HCT116 (cell line): Measurements from ENCODE around the gene CTNND2. TPM values are rescaled to one million over a fixed set of nuclear protein-coding genes. Genes with fewer than 3 reads are reported as not detected.

Experiments
- ATAC-seq: fragments of 200-7000 bp; cut with Tn5 transposase; 2 replicates; pipeline ENCODE4 v1.9.1; 2020; ENCODE audit warnings: mild to moderate bottlenecking, moderate library complexity
- BruUV-seq: library from RNA; stranded (reverse); fragments of 400-500 nt; replicated peaks from 2 replicates; lab custom pipeline; 2021; lab: Mats Ljungman, UMichigan
- CTCF ChIA-PET: fragments of 300-600 bp; sonication (Branson Sonifier 250); formaldehyde crosslinking; loops from one replicate; lab custom pipeline; 2021; ENCODE audit warnings: antibody characterized with exemption; lab: Charles Lee
- POLR2A ChIA-PET: fragments of 300-600, 350-600 bp; sonication (Branson Sonifier 250); formaldehyde crosslinking; loops from one replicate; lab custom pipeline; 2021; ENCODE audit warnings: antibody characterized with exemption; lab: Charles Lee
- RAD21 ChIA-PET, 2 experiments: fragments of 300-600 bp; sonication (Branson Sonifier 250); formaldehyde crosslinking; loops; one replicate each; lab custom pipeline; 2023; ENCODE audit warnings: low total read pairs in 2 of 2; ENCODE audit not compliant: uncharacterized antibody in 2 of 2, unreplicated experiment in 2 of 2, low non-redundant PET in 1 of 2; lab: Charles Lee
- DNase-seq: peaks from one replicate; pipeline ENCODE4 v3.0.0-alpha.2; 2010; ENCODE audit warnings: low read depth, low spot score
- H2AFZ ChIP-seq: fragments of 200-600 bp; shearing (Covaris generic), sonication (generic); 2 replicates; pipeline ENCODE4 v1.6.1; 2017; ENCODE audit warnings: low read depth, mixed run types, mixed read lengths, antibody characterized with exemption, low read length; ENCODE audit not compliant: poor library complexity, severe bottlenecking
- H3K27ac ChIP-seq: 2 replicates; pipeline ENCODE4 v1.5.1; 2012; ENCODE audit warnings: low read depth, low read length
- H3K27me3 ChIP-seq: fragments of 200-600 bp; sonication (generic); 2 replicates; pipeline ENCODE4 v1.6.1; 2016; ENCODE audit warnings: mixed run types, low read length, mixed read lengths; ENCODE audit not compliant: insufficient read depth
- H3K36me3 ChIP-seq, 2 experiments: fragments of 200-500 bp in 1 of 2; fragments of 200-600 bp in 1 of 2; sonication (Bioruptor generic) in 1 of 2; sonication (generic) in 1 of 2; 2 replicates each; pipeline versions ENCODE4 v1.5.1 to v1.6.1; 2014 to 2016; ENCODE audit warnings: low read length in 2 of 2, inconsistent platforms in 1 of 2, mixed read lengths in 1 of 2, mixed run types in 1 of 2; ENCODE audit not compliant: insufficient read depth in 2 of 2, control insufficient read depth in 1 of 2
- H3K4me1 ChIP-seq, 2 experiments: fragments of 200-600 bp in 1 of 2; sonication (generic) in 1 of 2; 2 replicates each; pipeline versions ENCODE4 v1.5.1 to v1.6.1; 2012 to 2017; ENCODE audit warnings: low read length in 2 of 2, inconsistent platforms in 1 of 2, mild to moderate bottlenecking in 1 of 2, mixed read lengths in 1 of 2, mixed run types in 1 of 2, moderate library complexity in 1 of 2; ENCODE audit not compliant: insufficient read depth in 2 of 2, control insufficient read depth in 1 of 2
- H3K4me2 ChIP-seq: fragments of 200-600 bp; sonication (generic); 2 replicates; pipeline ENCODE4 v1.6.1; 2017; ENCODE audit warnings: mixed run types, low read length, mixed read lengths
- H3K4me3 ChIP-seq, 2 experiments: fragments of 200-600 bp in 1 of 2; sonication (generic) in 1 of 2; replicated peaks in 1 of 2; 2 replicates each; pipeline ENCODE4 v1.5.1; 2011 to 2016; ENCODE audit warnings: low read length in 2 of 2, control low read depth in 1 of 2, low read depth in 1 of 2, mild to moderate bottlenecking in 1 of 2, mixed read lengths in 1 of 2, mixed run types in 1 of 2
- H3K79me2 ChIP-seq: fragments of 200-600 bp; sonication (generic); 2 replicates; pipeline ENCODE4 v1.6.1; 2017; ENCODE audit warnings: mild to moderate bottlenecking, mixed run types, low read length, moderate library complexity, mixed read lengths; ENCODE audit not compliant: insufficient read depth
- H3K9ac ChIP-seq: fragments of 200-600 bp; sonication (generic); 2 replicates; pipeline ENCODE4 v1.6.1; 2016; ENCODE audit warnings: low read length, mixed read lengths
- H3K9me2 ChIP-seq: fragments of 200-600 bp; sonication (generic), shearing (Covaris generic); 2 replicates; pipeline ENCODE4 v1.6.1; 2017; ENCODE audit warnings: mixed run types, mild to moderate bottlenecking, moderate library complexity; ENCODE audit not compliant: insufficient read depth
- H3K9me3 ChIP-seq, 2 experiments: fragments of 200-500 bp in 1 of 2; fragments of 200-600 bp in 1 of 2; sonication (Bioruptor generic) in 1 of 2; sonication (generic) in 1 of 2; 2 replicates each; pipeline ENCODE4 v1.6.1; 2014 to 2017; ENCODE audit warnings: low read length in 2 of 2, mixed read lengths in 2 of 2, inconsistent platforms in 1 of 2, low read depth in 1 of 2, mild to moderate bottlenecking in 1 of 2, mixed run types in 1 of 2, moderate library complexity in 1 of 2; ENCODE audit not compliant: control insufficient read depth in 1 of 2, insufficient read depth in 1 of 2
- H4K20me1 ChIP-seq: fragments of 200-600 bp; sonication (generic), shearing (Covaris generic); 2 replicates; pipeline ENCODE4 v1.6.1; 2017; ENCODE audit warnings: mixed run types, mild to moderate bottlenecking, moderate library complexity; ENCODE audit not compliant: insufficient read depth
- ATF3 ChIP-seq: IDR thresholded peaks from 2 replicates; pipeline ENCODE4 v1.6.1; 2012
- CBX3 ChIP-seq: IDR thresholded peaks from 2 replicates; pipeline ENCODE4 v1.6.1; 2012; ENCODE audit warnings: low read depth
- ELF1 ChIP-seq: IDR thresholded peaks from 2 replicates; pipeline ENCODE4 v1.6.1; 2012; ENCODE audit warnings: low read depth, borderline replicate concordance
- EZH2 ChIP-seq: fragments of 200-600 bp; sonication (generic); IDR thresholded peaks from 2 replicates; pipeline ENCODE4 v1.6.1; 2017; ENCODE audit warnings: antibody characterized with exemption, mixed run types
- EZH2phosphoT487 ChIP-seq: fragments of 200-600 bp; IDR thresholded peaks from 2 replicates; pipeline ENCODE4 v1.6.1; 2018; ENCODE audit warnings: antibody characterized with exemption, borderline replicate concordance
- FOSL1 ChIP-seq: IDR thresholded peaks from 2 replicates; pipeline ENCODE4 v1.6.1; 2012; ENCODE audit warnings: low read depth
- JUND ChIP-seq: IDR thresholded peaks from 2 replicates; pipeline ENCODE4 v1.6.1; 2012
- POLR2A ChIP-seq: IDR thresholded peaks from 2 replicates; pipeline ENCODE4 v1.7.0; 2011; ENCODE audit warnings: borderline replicate concordance; ENCODE audit not compliant: insufficient read depth, insufficient read length; ENCODE audit errors: extremely low read depth
- SP1 ChIP-seq: IDR thresholded peaks from 2 replicates; pipeline ENCODE4 v1.6.1; 2012; ENCODE audit warnings: low read depth
- SRF ChIP-seq: IDR thresholded peaks from 2 replicates; pipeline ENCODE4 v1.6.1; 2012; ENCODE audit warnings: low read depth
- TCF7L2 ChIP-seq: IDR thresholded peaks from 2 replicates; pipeline ENCODE4 v1.7.0; 2011; ENCODE audit warnings: borderline replicate concordance, inconsistent platforms; ENCODE audit not compliant: insufficient read depth, insufficient read length; ENCODE audit errors: extremely low read depth
- YY1 ChIP-seq: IDR thresholded peaks from 2 replicates; pipeline ENCODE4 v1.6.1; 2011; ENCODE audit warnings: low read length, low read depth, moderate library complexity, mild to moderate bottlenecking; ENCODE audit not compliant: insufficient replicate concordance; ENCODE audit errors: extremely low read depth
- ZBTB33 ChIP-seq: IDR thresholded peaks from 2 replicates; pipeline ENCODE4 v1.6.1; 2011; ENCODE audit warnings: mild to moderate bottlenecking, low read length, moderate library complexity; ENCODE audit not compliant: insufficient replicate concordance; ENCODE audit errors: extremely low read depth
- ZFX ChIP-seq: fragments of 450-650 bp; IDR thresholded peaks from 2 replicates; pipeline ENCODE4 v1.6.1; 2017
- ZNF274 ChIP-seq: fragments of 200-500 bp; sonication (Bioruptor generic); IDR thresholded peaks from 2 replicates; pipeline ENCODE4 v1.6.1; 2014; ENCODE audit warnings: mild to moderate bottlenecking, low read depth, low read length, inconsistent platforms
- intact Hi-C: fragments of 100-400 bp; cut with micrococcal nuclease; formaldehyde crosslinking; loops from 2 replicates; pipeline ENCODE4 v1.10.0; 2022
- total RNA-seq: library from RNA; stranded (reverse); gene quantifications from one replicate; pipeline ENCODE4 v1.2.1, GENCODE V29; 2021; ENCODE audit not compliant: unreplicated experiment
- TF ChIP-seq, protein P1 (sequence below): IDR thresholded peaks from 2 replicates; pipeline ENCODE4 v1.6.1; 2012

The CTNND2 gene
- total RNA-seq, 1 experiment from 2014 or later = not detected

GRCh38 chr5:11507156-11507910 is 396.9 kb downstream of the CTNND2 start:
- Histone ChIP-seq H3K9ac (no peak overlapping the region), H3K79me2 (no peaks in the 10 kb centered on the region), H3K9me2 (no peaks in the 10 kb centered on the region), H3K27ac (no peak overlapping the region), H3K9me3 (peaks cover 18 to 27% of the 10 kb centered on the region in 2 experiments; a peak in 3 of 4 replicates), H3K4me1 (no peaks in the 10 kb centered on the region), H3K4me2 (no peak overlapping the region), H3K36me3 (no peaks in the 10 kb centered on the region), H4K20me1 (no peaks in the 10 kb centered on the region), H2AFZ (no peak overlapping the region), H3K27me3 (no peaks in the 10 kb centered on the region), H3K4me3 (no peak overlapping the region)
- RAD21 ChIA-PET = no interaction called here
- no peak for ATAC-seq
- DNase-seq = no peak
- CTCF ChIA-PET = no interaction called here
- POLR2A ChIA-PET = no interaction called here
- intact Hi-C loops = no loop called here
- no TSS peak for BruUV-seq
- TF ChIP-seq JUND (no peak), ZBTB33 (no peak), ATF3 (no peak), EZH2phosphoT487 (no peak), POLR2A (no peak), ZNF274 (no peak), TCF7L2 (no peak), YY1 (no peak), ELF1 (no peak), FOSL1 (no peak), ZFX (no peak), SP1 (no peak), SRF (no peak), CBX3 (no peak), EZH2 (no peak)
- TF ChIP-seq, protein P1, sequence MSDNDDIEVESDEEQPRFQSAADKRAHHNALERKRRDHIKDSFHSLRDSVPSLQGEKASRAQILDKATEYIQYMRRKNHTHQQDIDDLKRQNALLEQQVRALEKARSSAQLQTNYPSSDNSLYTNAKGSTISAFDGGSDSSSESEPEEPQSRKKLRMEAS = no peak
